Measurements from ENCODE around the gene BMPR1B.

The BMPR1B gene

DNA sequence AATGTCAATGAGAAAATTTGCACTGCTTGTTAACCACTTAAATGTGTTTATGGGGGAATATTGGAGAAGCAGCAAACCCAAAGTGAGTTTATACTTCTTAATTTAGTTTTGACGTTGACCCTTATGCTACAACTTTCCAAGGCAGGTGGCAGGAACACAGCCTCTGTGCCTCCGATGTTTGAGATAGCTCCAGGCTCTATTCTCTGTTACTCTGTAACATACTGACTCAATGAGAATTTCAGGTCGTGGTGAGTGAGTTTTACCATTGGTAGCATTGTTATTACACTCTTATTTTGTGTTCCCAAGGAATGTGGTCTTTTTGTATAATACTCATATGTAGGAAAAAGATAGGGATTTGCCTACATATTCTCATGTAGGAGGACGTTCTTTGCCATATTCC lies 210.7 kb downstream of the BMPR1B start:
- FAIRE-seq, result no peak

- no peak for FAIRE-seq
These were observed 212.9 kb downstream of the BMPR1B start for GRCh38 chr4:94970650-94971049.

DNA sequence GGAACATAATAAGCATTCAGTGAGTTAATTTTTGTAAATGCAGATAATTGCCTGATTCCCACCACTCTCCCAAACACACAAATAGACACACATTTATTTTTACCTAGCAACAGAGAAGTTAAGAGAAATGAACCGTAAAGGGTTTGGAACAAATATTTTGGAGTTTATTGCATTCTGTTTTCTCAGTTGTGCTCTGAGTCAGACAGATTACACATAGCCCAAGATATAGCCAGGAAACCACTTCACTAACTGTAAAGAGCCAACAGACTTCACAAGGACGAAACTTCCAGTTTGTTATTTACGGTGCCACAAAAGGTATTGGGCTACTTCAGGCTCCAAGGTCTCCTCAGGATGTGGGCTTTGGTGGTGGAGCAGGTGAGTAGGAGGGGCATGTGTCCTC lies 217.0 kb downstream of the BMPR1B start:
- no peak for FAIRE-seq

GRCh38 chr4:94976371-94977011 lies 218.7 kb downstream of the BMPR1B start:
- FAIRE-seq, result no peak

DNA sequence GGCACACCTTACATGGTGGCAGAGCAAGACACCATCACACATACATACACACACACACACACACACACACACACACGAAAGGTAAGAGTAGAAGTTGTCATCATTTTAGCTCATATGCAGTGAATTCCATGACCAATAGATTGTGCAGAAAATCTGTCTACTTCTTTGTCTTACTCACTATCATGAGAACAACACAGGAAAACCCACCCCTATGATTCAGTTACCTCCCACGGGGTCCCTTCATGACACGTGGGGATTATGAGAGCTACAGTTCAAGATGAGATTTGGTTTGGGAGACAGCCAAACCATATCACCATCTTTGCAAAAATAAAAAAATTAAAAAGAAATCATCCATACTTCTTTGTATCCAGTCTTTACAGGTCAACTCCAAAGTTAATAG lies 221.1 kb downstream of the BMPR1B start:
- no peak for FAIRE-seq

- FAIRE-seq, result no peak
These were observed 221.9 kb downstream of the BMPR1B start for GRCh38 chr4:94979621-94980020.

DNA sequence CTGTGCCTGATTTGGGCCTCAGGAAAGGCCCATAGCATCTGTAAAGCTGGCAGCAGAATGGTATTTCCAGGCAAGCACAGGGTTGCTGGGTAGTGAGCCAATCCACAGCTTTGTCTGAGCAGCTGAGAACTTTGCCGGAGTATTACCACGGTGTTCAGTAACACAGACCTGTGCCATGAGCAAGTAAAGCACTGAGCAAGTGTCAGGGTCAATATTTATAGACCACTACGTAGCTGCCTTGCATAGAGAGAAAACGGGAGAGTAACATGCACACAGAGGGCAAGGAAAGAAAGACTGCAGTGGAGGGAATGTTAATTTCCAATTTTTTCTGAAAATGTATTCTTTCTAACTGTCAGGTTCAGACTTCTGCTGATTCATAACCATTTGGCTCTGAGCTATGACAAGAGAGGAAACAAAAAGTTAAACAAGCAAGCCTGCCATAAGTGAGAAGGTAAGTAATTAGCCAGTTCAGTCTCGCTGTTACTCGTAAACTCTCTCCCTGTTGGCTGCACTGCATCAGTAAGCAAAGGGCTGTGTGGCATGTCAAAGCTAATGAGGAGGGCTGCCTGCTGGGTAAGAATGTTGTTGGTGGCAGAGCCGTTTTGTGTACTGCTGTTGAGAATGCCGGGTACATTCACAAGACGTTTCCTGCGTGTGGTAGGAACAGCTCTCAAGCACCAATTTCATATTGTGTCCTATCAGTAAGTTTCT lies 238.1 kb downstream of the BMPR1B start:
- FAIRE-seq, result no peak

GRCh38 chr4:95000076-95000648 lies 242.4 kb downstream of the BMPR1B start:
- FAIRE-seq, result no peak

GRCh38 chr4:95004912-95005311 lies 247.2 kb downstream of the BMPR1B start:
- FAIRE-seq, result no peak

DNA sequence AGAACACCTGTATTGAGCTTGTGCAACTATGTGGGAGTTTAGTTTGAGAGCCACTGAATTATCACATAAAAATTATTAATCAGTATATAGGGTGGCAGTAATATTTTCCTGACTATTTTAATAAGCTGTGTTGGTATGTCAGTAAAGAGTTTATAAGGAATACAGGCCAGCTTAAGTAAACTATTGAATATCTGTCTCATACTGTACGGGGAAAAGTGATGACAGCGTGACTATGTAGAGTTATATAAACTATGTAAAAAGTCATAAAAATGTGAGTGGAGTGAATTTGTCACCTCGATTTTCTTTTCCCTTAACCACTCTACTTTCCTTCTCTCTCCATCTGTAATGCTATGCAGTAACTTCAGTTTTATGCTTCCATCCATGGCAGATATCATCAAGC lies 250.2 kb downstream of the BMPR1B start:
- no peak for FAIRE-seq

DNA sequence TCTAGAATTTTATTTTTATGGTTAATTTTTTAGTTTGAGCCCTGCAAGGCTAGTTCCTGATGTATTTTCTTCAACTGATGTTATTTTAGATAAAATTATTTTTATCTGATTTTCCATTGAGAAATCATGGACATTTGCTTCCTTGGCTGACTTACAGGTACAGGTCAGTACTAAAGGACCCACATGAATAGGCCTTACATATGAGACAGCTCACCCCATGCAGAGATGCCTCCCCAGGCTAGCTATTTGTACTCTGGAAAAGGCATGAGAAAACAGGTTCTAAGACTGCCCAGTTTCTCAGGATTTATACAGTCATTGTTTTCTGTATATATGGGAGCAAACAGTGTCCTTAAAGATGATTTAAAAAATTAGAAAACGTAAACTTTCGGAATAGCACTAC lies 255.5 kb downstream of the BMPR1B start:
- FAIRE-seq, result no peak

DNA sequence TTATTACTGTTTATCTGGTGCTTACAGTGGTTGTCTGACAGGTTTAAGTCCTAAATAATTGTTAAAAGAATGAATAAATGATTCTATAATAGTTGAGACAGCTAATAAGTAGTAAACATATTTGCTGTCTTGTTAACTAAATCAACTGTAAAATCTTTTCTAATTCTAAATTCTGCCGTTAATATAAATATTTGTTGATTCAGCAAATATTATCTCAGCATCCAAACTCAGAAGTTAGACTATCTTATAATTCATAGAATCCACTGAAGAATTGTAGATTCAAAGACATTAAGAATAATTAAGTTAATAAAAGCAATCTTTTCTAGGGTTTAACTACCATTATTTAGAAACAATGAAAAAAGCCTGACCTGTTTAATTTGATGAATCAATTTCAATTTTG lies 256.3 kb downstream of the BMPR1B start:
- FAIRE-seq, result no peak

DNA sequence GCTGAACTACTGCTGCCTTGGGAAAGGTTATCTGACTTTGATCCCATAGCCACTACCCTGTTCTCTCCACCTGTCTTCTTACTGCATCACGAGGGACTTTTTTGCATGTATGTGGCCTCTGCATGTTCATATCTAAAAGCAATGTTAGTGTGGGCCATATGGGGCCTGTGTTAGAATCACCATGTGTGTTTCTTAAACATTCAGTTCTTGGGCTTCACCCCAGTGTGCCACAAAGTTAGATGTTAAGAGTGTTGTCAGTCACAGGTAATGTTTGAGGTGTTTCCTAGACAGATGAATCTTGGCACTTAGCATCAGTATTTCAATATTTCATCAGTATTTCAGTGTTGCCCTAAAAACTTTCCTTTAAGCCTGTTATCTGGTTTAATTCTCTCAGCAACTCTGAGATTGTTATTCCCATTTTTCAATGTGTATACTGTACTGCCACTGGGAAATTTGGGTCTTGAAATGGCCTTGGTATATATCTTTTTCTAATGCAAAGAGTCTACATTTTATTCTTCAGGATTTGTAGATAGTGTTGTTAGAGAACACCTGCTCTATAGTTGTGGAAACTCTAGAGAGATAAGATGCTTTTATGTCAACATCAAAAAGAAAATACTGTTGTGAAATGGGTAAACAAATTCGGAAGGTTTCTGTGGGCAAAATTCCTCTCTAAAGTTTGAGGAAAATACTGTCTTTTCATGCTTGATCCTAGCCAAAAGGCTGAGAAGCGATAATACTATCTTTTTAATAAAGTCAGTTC lies 259.7 kb downstream of the BMPR1B start:
- FAIRE-seq, result no peak

DNA sequence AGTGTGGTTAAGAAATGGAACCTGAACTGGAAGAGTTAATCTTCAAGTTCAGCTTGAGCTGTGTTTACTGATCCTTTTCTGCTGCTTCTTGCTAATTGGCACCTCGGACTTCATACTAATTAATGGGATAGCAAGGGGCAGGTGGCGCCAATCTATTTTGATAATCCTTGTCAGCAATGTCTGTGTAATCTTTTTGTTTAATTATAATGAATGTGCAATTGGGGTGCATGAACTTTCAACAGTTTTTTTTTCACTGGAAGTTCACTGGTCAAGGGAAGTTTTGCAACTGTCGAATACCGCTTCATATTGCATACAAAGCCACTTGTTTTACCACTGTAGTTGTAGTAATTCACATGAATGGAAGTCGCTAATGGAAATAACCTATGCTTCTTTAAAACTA lies 261.0 kb downstream of the BMPR1B start:
- FAIRE-seq, result no peak

- no peak for FAIRE-seq
These were observed 262.8 kb downstream of the BMPR1B start for GRCh38 chr4:95020521-95020920.

DNA sequence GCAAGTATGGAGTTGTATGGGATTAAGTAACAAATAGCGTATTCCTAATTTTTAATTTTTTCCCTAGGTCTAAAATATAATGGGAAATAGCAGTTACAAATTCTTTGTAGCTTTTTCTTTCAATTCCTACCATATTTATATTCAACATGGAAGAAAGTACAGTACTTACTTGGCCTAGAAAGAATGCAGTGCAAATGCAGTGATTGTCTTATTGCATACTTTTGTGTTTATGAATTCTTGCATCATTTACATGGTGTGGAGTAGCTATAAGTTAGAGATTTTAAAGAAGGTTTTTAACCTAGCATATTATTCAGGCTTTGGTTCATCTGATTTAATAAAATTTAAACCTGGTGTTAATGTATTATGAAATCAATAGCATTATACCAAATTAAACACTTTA lies 263.3 kb downstream of the BMPR1B start:
- peak; percentile 58 for FAIRE-seq

DNA sequence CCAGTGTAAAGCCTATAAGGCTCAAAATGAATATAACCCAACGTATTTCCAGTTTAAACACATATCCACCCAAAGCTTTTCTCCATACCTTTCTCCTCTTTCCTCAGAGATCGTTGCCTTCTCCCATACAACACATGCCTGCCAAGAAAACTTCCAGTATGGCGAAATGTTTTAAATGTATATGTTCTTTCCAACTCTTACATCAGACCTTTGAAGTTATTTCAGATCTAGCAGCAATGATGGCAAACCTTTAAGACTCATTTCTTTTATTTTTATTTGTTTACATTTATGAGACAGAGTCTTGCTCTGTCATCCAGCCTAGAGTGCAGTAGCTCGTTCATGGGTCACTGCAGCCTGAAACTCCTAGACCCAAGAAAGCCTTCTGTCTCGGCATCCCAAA lies 265.4 kb downstream of the BMPR1B start:
- FAIRE-seq, result no peak

GRCh38 chr4:95027905-95028618 lies 270.3 kb downstream of the BMPR1B start:
- no peak for FAIRE-seq

DNA sequence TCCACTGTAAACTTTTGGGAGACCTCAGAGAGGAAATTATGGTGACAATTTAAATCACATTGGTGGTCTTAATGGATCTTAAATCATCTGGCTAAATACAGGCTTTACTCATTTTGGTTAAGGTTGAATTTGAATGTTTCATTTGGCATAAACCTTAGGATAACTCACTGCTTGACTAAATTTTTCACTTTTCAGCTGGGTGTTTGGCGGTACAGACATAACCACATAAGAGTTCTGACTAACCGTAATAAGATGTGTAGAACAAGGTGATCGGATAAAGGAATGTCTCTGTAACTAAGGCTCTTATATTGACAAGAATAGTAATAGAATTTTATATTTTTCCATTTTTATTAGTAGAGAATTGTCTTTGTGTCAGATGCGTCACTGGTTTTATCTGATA lies 281.0 kb downstream of the BMPR1B start:
- FAIRE-seq, result no peak

GRCh38 chr4:95044324-95044837 lies 286.6 kb downstream of the BMPR1B start:
- no peak for FAIRE-seq

- no peak for FAIRE-seq
These were observed 287.7 kb downstream of the BMPR1B start for GRCh38 chr4:95045429-95045828.

- no peak for FAIRE-seq
These were observed 290.5 kb downstream of the BMPR1B start for GRCh38 chr4:95048296-95048695.
